Measurements from ENCODE around the gene ZNF30. TPM values are rescaled to one million over a fixed set of nuclear protein-coding genes. Genes with fewer than 3 reads are reported as not detected.
A peak's percentile ranks its signal among the peaks of the same experiment; 100 is the strongest.
"Not testable (repeated sequence)": the region's sequence is repeated elsewhere in the genome, so short reads cannot be mapped to it uniquely, and the experiment has no call there.

Gene ZNF30
- total and polyA plus RNA-seq, 4 donors = 1.9 to 10.9 (median 2.9) TPM

- no peak for DNase-seq
These were observed 64.0 kb downstream of the ZNF30 start for GRCh38 chr19:34990578-34991192.

GRCh38 chr19:34991542-34992333 lies 65.0 kb downstream of the ZNF30 start:
- no peak overlapping the region for H3K4me3 ChIP-seq (ENCODE audit: low read length in 2 of 2)
- DNase-seq (peak in 1 of 2 donors; percentile 8), ATAC-seq (ENCODE audit: low FRiP score) (no peak)
- no peaks in the 10 kb centered on the region for H3K9me3 ChIP-seq (ENCODE audit: control insufficient read depth, low read length)
- H3K27me3 ChIP-seq (ENCODE audit: control insufficient read depth in 1 of 2, insufficient read depth in 2 of 2, low read length in 1 of 2) = no peaks in the 10 kb centered on the region
- H3K36me3 ChIP-seq (ENCODE audit: control insufficient read depth in 1 of 2, insufficient read depth in 2 of 2, low read length in 1 of 2) = no peaks in the 10 kb centered on the region
- WGBS, 2 donors = 87 to 88% methylated on average over 8 of the region's 8 CpGs
- no peaks in the 10 kb centered on the region for H3K4me1 ChIP-seq (ENCODE audit: control insufficient read depth in 1 of 2, insufficient read depth in 2 of 2, low read length in 2 of 2)
- H3K27ac ChIP-seq (ENCODE audit: low read depth in 1 of 2, low read length in 2 of 2) = no peak overlapping the region
- intact Hi-C loops (cut with DNase I) = no loop called here

More at GRCh38 chr19:34990578-34991192, 64.0 kb downstream of the ZNF30 start:
- no peaks in the 10 kb centered on the region for H3K9me3 ChIP-seq (ENCODE audit: control insufficient read depth, low read length)
- H3K36me3 ChIP-seq (ENCODE audit: control insufficient read depth in 1 of 2, insufficient read depth in 2 of 2, low read length in 1 of 2) = no peaks in the 10 kb centered on the region
- WGBS, 2 donors = 86% methylated on average over 13 of the region's 13 CpGs
- no peak for ATAC-seq (ENCODE audit: low FRiP score)
- no peaks in the 10 kb centered on the region for H3K27me3 ChIP-seq (ENCODE audit: control insufficient read depth in 1 of 2, insufficient read depth in 2 of 2, low read length in 1 of 2)
- no peaks in the 10 kb centered on the region for H3K4me1 ChIP-seq (ENCODE audit: control insufficient read depth in 1 of 2, insufficient read depth in 2 of 2, low read length in 2 of 2)
- H3K4me3 ChIP-seq (ENCODE audit: low read length in 2 of 2) = no peak overlapping the region
- no peak overlapping the region for H3K27ac ChIP-seq (ENCODE audit: low read depth in 1 of 2, low read length in 2 of 2)
- intact Hi-C loops (cut with DNase I) = no loop called here

GRCh38 chr19:34992582-34992981 lies 65.9 kb downstream of the ZNF30 start:
- H3K27ac ChIP-seq (ENCODE audit: low read depth in 1 of 2, low read length in 2 of 2); DNase-seq; intact Hi-C loops (cut with DNase I); H3K27me3 ChIP-seq (ENCODE audit: control insufficient read depth in 1 of 2, insufficient read depth in 2 of 2, low read length in 1 of 2); H3K36me3 ChIP-seq (ENCODE audit: control insufficient read depth in 1 of 2, insufficient read depth in 2 of 2, low read length in 1 of 2); H3K4me3 ChIP-seq (ENCODE audit: low read length in 2 of 2); ATAC-seq (ENCODE audit: low FRiP score); H3K9me3 ChIP-seq (ENCODE audit: control insufficient read depth, low read length); H3K4me1 ChIP-seq (ENCODE audit: control insufficient read depth in 1 of 2, insufficient read depth in 2 of 2, low read length in 2 of 2): not testable (repeated sequence)
- WGBS, 2 donors = 86 to 88% methylated on average over 7 of the region's 7 CpGs

- intact Hi-C loops (cut with DNase I) = no loop called here
- WGBS, 2 donors = 84 to 86% methylated on average over 9 of the region's 9 CpGs
These were observed 67.6 kb downstream of the ZNF30 start for GRCh38 chr19:34994286-34994642.

More at GRCh38 chr19:34994286-34994642, 67.6 kb downstream of the ZNF30 start:
- no peaks in the 10 kb centered on the region for H3K27me3 ChIP-seq (ENCODE audit: control insufficient read depth in 1 of 2, insufficient read depth in 2 of 2, low read length in 1 of 2)
- H3K4me3 ChIP-seq (ENCODE audit: low read length in 2 of 2) = no peak overlapping the region
- H3K9me3 ChIP-seq (ENCODE audit: control insufficient read depth, low read length) = no peaks in the 10 kb centered on the region
- DNase-seq (peak in 1 of 2 donors; percentile 68), ATAC-seq (ENCODE audit: low FRiP score) (no peak)
- no peaks in the 10 kb centered on the region for H3K36me3 ChIP-seq (ENCODE audit: control insufficient read depth in 1 of 2, insufficient read depth in 2 of 2, low read length in 1 of 2)
- no peaks in the 10 kb centered on the region for H3K4me1 ChIP-seq (ENCODE audit: control insufficient read depth in 1 of 2, insufficient read depth in 2 of 2, low read length in 2 of 2)
- no peak overlapping the region for H3K27ac ChIP-seq (ENCODE audit: low read depth in 1 of 2, low read length in 2 of 2)

Other genes with a start within 250 kb of the ZNF30 start
- gene SCGB2B2, start 249.7 kb upstream of the ZNF30 start, total RNA-seq = 1 to 10 TPM in 1 of 2 donors, under 1 TPM in 1; 0.75 to 2.2 TPM
- not detected for gene SCGB2B2, start 249.7 kb upstream of the ZNF30 start, polyA plus RNA-seq
- 10 to 100 TPM; 20.5 to 37.3 TPM for gene ZNF302, start 249.2 kb upstream of the ZNF30 start, total RNA-seq
- gene ZNF302, start 249.2 kb upstream of the ZNF30 start, polyA plus RNA-seq = 10 to 100 TPM; 20.0 to 23.8 TPM
- gene ZNF181, start 192.7 kb upstream of the ZNF30 start, total RNA-seq = 10 to 100 TPM; 10.7 to 12.7 TPM
- gene ZNF181, start 192.7 kb upstream of the ZNF30 start, polyA plus RNA-seq = 10 to 100 TPM in 1 of 2 donors, 1 to 10 TPM in 1; 3.5 to 19.9 TPM
- gene ZNF599, start 153.7 kb upstream of the ZNF30 start, total RNA-seq = 1 to 10 TPM; 4.4 to 7.8 TPM
- 1 to 10 TPM; 2.3 to 7.9 TPM for gene ZNF599, start 153.7 kb upstream of the ZNF30 start, polyA plus RNA-seq
- gene ZNF792, start 37.3 kb downstream of the ZNF30 start, total RNA-seq = 10 to 100 TPM in 1 of 2 donors, 1 to 10 TPM in 1; 5.2 to 13.5 TPM
- gene ZNF792, start 37.3 kb downstream of the ZNF30 start, polyA plus RNA-seq = 1 to 10 TPM; 1.0 to 1.8 TPM
- gene GRAMD1A, start 73.4 kb downstream of the ZNF30 start, total RNA-seq = 10 to 100 TPM; 65.7 to 92.7 TPM
- gene GRAMD1A, start 73.4 kb downstream of the ZNF30 start, polyA plus RNA-seq = 10 to 100 TPM; 13.4 to 59.0 TPM
- 10 to 100 TPM; 11.9 to 21.4 TPM for gene SCN1B, start 103.6 kb downstream of the ZNF30 start, total RNA-seq
- gene SCN1B, start 103.6 kb downstream of the ZNF30 start, polyA plus RNA-seq = 10 to 100 TPM in 1 of 2 donors, 1 to 10 TPM in 1; 9.9 to 15.3 TPM
- gene HPN, start 114.8 kb downstream of the ZNF30 start, total RNA-seq = 1 to 10 TPM in 1 of 2 donors, under 1 TPM in 1; 0.71 to 2.7 TPM
- gene HPN, start 114.8 kb downstream of the ZNF30 start, polyA plus RNA-seq = not detected
- gene FXYD3, start 188.9 kb downstream of the ZNF30 start, total RNA-seq = 1 to 10 TPM in 1 of 2 donors, under 1 TPM in 1; 0.49 to 1.2 TPM
- 10 to 100 TPM in 1 of 2 donors, 1 to 10 TPM in 1; 7.4 to 77.6 TPM for gene FXYD3, start 188.9 kb downstream of the ZNF30 start, polyA plus RNA-seq
- gene LGI4, start 208.2 kb downstream of the ZNF30 start, total RNA-seq = 10 to 100 TPM; 17.5 TPM
- gene LGI4, start 208.2 kb downstream of the ZNF30 start, polyA plus RNA-seq = 10 to 100 TPM in 1 of 2 donors, 1 to 10 TPM in 1; 5.1 to 15.0 TPM
- 100 to 1,000 TPM; 179 to 202 TPM for gene FXYD1, start 211.9 kb downstream of the ZNF30 start, total RNA-seq
- 100 to 1,000 TPM; 150 to 288 TPM for gene FXYD1, start 211.9 kb downstream of the ZNF30 start, polyA plus RNA-seq
- under 1 TPM in 1 of 2 donors, not detected in 1; 0.63 TPM for gene FXYD7, start 216.4 kb downstream of the ZNF30 start, total RNA-seq
- gene FXYD7, start 216.4 kb downstream of the ZNF30 start, polyA plus RNA-seq = 1 to 10 TPM in 1 of 2 donors, not detected in 1; 1.8 TPM
- gene FXYD5, start 227.8 kb downstream of the ZNF30 start, total RNA-seq = 100 to 1,000 TPM in 1 of 2 donors, 10 to 100 TPM in 1; 71.7 to 126 TPM
- gene FXYD5, start 227.8 kb downstream of the ZNF30 start, polyA plus RNA-seq = 100 to 1,000 TPM in 1 of 2 donors, 10 to 100 TPM in 1; 89.5 to 179 TPM